ENCODE data around the gene CFP.
A peak's percentile ranks its signal among the peaks of the same experiment; 100 is the strongest.

CFP gene

DNA sequence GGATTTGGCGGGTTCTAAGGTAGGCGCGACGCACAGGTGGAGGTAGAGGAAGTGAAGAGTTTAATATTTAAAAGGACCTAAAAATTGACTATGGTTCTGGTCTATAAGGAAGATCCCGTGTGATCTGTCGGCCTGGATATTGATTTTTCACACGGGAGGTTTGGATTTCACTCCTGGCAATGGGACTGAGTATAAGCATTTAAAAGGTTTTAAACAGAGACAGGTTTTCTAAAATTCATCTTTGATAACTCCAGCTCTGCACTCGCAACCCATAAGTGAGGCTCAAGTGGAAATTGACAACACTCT, 29.6 kb upstream of the CFP start:
- no peak for DNase-seq (ENCODE audit: low read depth)
- TF ChIP-seq, protein P1, sequence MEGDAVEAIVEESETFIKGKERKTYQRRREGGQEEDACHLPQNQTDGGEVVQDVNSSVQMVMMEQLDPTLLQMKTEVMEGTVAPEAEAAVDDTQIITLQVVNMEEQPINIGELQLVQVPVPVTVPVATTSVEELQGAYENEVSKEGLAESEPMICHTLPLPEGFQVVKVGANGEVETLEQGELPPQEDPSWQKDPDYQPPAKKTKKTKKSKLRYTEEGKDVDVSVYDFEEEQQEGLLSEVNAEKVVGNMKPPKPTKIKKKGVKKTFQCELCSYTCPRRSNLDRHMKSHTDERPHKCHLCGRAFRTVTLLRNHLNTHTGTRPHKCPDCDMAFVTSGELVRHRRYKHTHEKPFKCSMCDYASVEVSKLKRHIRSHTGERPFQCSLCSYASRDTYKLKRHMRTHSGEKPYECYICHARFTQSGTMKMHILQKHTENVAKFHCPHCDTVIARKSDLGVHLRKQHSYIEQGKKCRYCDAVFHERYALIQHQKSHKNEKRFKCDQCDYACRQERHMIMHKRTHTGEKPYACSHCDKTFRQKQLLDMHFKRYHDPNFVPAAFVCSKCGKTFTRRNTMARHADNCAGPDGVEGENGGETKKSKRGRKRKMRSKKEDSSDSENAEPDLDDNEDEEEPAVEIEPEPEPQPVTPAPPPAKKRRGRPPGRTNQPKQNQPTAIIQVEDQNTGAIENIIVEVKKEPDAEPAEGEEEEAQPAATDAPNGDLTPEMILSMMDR (IDR thresholded peaks at IDR 0.05; ENCODE audit: low read length, missing control alignments) = no peak
- H3K4me3 ChIP-seq (replicated peaks; ENCODE audit: low read depth, low read length) = peak overlapping the region; percentile 71

DNA sequence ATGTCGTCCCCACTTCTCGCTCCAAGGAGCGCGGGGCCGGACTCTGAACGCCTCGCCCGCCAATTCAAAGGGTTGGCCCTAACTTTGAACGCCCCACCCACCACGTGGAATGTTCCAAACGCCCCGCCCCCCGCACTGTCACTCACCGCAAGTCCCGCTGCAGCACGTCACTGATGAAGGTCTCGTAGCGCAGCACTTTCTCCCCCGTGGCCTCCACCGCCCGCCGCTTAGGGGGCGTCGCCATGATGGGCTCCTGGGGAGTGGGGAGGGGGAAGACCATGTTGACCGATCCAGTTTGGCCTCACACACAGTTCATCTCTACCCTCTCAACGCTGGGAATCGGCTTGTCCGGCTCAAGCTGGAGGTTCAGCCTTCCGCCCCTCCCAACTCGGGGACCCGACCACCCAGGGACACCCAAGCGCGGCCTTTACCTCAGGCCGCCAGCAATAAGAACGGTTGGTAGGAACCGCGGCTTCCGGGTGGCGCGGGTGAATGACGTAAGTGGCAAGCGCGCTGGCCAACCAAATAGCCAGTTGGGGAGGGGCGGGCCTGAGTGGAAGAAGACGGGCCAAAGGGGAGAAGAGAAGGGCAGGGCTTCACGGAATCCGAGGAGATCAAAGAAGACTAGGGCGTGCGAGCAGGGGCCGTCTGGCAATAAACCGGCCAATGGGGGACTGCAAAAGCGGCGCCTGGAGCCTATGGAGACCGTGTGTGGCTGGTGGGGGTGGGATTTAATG, 29.1 kb upstream of the CFP start, which contains the start of gene UXT:
Gene UXT, minus strand, starts transcription at position 497 of the 737 bp plus-strand sequence. Its CDS starts 253 bp downstream, at position 244.
- peak within 1 kb of the TSS; percentile 71 for H3K4me3 ChIP-seq (replicated peaks; ENCODE audit: low read depth, low read length)
- TF ChIP-seq, protein P1 (IDR thresholded peaks at IDR 0.05; ENCODE audit: low read length, missing control alignments) = no peak
- DNase-seq (ENCODE audit: low read depth) = peak; percentile 96

GRCh38 chrX:47658301-47658683, 28.6 kb upstream of the CFP start:
- TF ChIP-seq, protein P1 (IDR thresholded peaks at IDR 0.05; ENCODE audit: low read length, missing control alignments) = no peak
- H3K4me3 ChIP-seq (replicated peaks; ENCODE audit: low read depth, low read length) = peak overlapping the region; percentile 71
- no peak for DNase-seq (ENCODE audit: low read depth)

DNA sequence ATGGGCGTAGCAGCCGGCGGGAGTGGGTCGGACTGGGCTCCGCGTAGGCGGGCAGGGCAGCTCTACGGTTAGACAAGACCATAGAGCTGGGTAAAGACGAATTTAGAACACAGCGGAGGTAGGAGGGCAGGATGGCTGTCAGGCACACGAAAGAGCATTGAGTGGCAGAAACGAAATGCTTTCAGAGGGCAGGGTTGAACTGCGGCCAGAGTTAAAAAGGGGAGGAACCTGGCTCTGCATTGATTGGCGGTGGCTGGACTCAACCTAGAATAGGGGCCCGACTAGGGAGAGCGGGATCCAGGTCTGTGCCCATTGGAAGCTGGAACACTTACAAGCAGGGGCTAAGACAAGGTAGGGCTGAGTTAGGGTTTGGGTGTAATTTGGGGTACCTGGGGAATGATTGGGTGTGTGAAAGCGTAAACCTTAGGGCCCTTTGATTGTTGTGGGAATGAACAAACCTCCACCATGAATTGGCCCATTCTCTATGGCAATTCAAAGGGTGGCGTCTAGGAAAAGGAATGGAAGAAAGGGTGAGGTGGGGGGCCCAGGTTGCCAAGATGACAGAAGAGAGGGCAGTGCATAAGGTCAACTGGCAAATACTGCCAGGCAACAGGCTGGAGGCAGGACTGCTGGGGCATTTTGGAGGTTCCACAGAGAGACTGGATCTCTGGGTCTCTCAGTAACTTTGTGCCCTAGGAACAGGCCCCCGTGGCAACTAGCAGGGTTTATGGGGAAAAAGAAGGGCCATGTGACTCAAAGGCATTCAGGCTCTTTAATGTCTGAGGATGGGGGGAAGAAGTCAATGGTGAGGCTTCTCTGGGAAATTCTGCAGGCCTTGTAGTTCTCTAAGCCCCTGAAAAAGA, 21.5 kb upstream of the CFP start:
- TF ChIP-seq, protein P1 (IDR thresholded peaks at IDR 0.05; ENCODE audit: low read length, missing control alignments) = no peak
- DNase-seq (ENCODE audit: low read depth) = no peak
- peak overlapping the region; percentile 46 for H3K4me3 ChIP-seq (replicated peaks; ENCODE audit: low read depth, low read length)

GRCh38 chrX:47650164-47651042, 20.7 kb upstream of the CFP start, which contains the start of gene ELK1:
TSS of gene ELK1 (minus strand) at chrX:47650563. CDS start at chrX:47641441, 9,122 bp downstream.
- peak within 1 kb of the TSS; percentile 66 for H3K4me3 ChIP-seq (replicated peaks; ENCODE audit: low read depth, low read length)
- TF ChIP-seq, protein P1 (IDR thresholded peaks at IDR 0.05; ENCODE audit: low read length, missing control alignments) = no peak
- DNase-seq (ENCODE audit: low read depth) = peak; percentile 98

DNA sequence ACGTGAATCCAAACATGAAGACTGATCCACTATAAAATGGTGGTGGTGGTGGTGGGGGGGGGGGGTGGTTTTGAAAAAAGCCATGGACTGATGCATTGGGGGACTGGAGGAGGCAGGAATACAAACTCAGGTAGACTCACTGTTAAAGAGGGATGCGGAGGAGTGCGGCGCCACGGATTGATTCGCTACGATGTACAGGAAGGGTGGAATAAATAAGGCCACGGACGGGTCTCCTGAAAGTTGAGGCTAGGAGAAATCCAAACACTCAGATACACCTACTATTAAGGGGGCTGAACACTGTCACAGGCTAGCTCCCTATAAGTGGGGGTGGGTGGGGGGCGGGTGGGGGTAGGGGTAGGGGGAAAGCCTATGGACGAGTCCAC, 20.0 kb upstream of the CFP start:
- no peak for DNase-seq (ENCODE audit: low read depth)
- TF ChIP-seq, protein P1 (IDR thresholded peaks at IDR 0.05; ENCODE audit: low read length, missing control alignments) = no peak
- H3K4me3 ChIP-seq (replicated peaks; ENCODE audit: low read depth, low read length) = peak overlapping the region; percentile 66
